ENCODE measurements around the gene CARD9.
A peak's percentile ranks its signal among the peaks of the same experiment; 100 is the strongest.

CARD9 gene

DNA sequence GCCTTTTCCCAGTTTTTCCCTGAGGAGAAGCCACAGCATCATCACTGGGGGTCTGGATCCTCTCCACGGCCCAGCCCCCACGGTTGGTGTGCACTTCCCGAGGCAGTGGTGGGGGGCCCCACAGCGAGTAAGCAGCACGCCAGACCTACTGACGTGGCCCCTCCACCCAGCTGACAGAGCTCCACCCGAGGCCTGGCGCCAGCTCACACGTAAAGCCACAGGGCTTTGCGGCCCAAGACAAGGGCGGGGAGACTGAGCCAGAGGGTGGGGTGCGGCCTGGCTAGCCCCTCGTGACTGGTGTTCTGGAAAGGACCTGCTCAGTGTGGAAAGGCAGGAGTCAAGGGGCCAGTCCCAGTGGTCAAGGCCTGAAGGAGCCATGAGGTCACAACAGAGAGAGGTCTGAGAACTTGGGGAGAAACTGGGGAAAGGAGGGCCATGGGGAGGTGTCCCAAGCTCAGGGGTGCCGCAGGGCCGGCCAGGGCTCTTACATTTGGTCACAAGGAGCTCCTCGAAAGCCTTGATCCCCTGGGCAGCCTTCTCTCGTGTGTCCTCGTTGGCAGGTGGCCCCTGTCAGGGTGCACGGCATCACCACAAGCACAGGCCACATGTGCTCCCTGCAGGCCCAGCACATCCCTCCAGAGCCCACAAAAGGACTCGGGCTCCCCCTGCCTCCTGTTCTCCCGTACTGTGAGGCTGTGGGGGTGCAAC lies 21.0 kb upstream of the CARD9 start:
- Histone ChIP-seq H3K27me3 (replicated peaks; ENCODE audit: control insufficient read depth, insufficient read depth, low read length, poor library complexity, severe bottlenecking) (no peaks in the 10 kb centered on the region), H3K4me1 (ENCODE audit: control insufficient read depth, insufficient read depth, low read length, poor library complexity, severe bottlenecking) (peaks cover 11% of the 10 kb centered on the region), H3K36me3 (ENCODE audit: control insufficient read depth, insufficient read depth, low read length) (peaks cover 58% of the 10 kb centered on the region), H3K4me3 (ENCODE audit: insufficient read depth, low read depth, low read length, poor library complexity, severe bottlenecking) (no peak overlapping the region), H3K27ac (ENCODE audit: insufficient read depth, low read length, poor library complexity, severe bottlenecking) (no peak overlapping the region), H3K9me3 (ENCODE audit: control insufficient read depth, low read length) (no peaks in the 10 kb centered on the region)
- DNase-seq, result no peak

- no peak for DNase-seq
- Histone ChIP-seq H3K4me1 (ENCODE audit: control insufficient read depth, insufficient read depth, low read length, poor library complexity, severe bottlenecking) (peaks cover 2% of the 10 kb centered on the region), H3K9me3 (ENCODE audit: control insufficient read depth, low read length) (no peaks in the 10 kb centered on the region), H3K27me3 (replicated peaks; ENCODE audit: control insufficient read depth, insufficient read depth, low read length, poor library complexity, severe bottlenecking) (no peaks in the 10 kb centered on the region), H3K36me3 (ENCODE audit: control insufficient read depth, insufficient read depth, low read length) (peaks cover 66% of the 10 kb centered on the region), H3K4me3 (ENCODE audit: insufficient read depth, low read depth, low read length, poor library complexity, severe bottlenecking) (no peak overlapping the region), H3K27ac (ENCODE audit: insufficient read depth, low read length, poor library complexity, severe bottlenecking) (no peak overlapping the region)
Measured at GRCh38 chr9:136393531-136393930, 20.1 kb upstream of the CARD9 start.

DNA sequence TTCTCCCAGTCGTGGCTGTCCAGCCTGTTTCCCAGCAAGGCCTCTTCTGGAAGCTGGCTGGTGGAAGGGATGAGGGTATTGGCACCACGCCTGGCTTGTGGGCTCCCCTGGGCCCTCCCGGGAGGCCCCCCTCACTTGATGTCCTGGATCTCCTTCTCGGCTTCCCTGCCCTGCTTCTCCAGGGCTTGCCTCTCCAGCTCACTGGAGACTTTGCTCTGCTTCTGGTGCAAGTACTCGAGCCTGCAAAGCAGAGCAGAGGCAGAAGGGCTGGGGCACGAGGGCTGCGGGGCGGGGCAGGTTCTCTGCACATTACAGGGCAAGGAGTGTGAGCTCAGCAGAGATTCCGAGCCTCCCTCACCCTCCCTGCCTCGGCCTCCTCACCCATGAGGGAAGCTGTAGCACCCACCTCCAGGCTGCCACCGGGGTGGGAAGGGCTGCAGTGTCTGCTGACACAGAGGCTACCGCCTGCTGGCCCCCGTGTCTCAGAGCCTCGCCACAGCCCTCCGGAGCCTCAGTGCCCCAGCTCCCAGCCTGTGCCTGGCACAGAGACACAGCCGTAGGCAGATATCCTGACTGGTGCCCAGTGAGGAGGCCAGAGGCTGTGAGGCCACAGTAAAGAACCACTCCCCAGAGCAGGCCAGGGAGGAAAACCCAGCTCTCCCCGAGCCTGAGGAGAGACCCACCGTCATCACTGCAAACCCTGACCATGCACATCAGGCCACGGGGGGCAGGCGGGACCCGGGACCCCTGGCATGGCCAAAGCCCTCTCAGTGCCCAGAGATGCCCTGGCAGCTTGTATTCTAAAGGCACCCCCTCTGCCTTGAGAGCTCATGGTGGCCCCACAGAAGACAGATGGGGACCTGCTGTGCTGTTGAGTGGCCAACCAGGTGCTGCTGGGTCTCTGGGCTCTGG lies 19.3 kb upstream of the CARD9 start:
- Histone ChIP-seq H3K36me3 (ENCODE audit: control insufficient read depth, insufficient read depth, low read length) (peaks cover 71% of the 10 kb centered on the region), H3K27me3 (replicated peaks; ENCODE audit: control insufficient read depth, insufficient read depth, low read length, poor library complexity, severe bottlenecking) (no peaks in the 10 kb centered on the region), H3K9me3 (ENCODE audit: control insufficient read depth, low read length) (no peaks in the 10 kb centered on the region), H3K4me3 (ENCODE audit: insufficient read depth, low read depth, low read length, poor library complexity, severe bottlenecking) (no peak overlapping the region), H3K4me1 (ENCODE audit: control insufficient read depth, insufficient read depth, low read length, poor library complexity, severe bottlenecking) (no peaks in the 10 kb centered on the region), H3K27ac (ENCODE audit: insufficient read depth, low read length, poor library complexity, severe bottlenecking) (no peak overlapping the region)
- DNase-seq, result no peak

DNA sequence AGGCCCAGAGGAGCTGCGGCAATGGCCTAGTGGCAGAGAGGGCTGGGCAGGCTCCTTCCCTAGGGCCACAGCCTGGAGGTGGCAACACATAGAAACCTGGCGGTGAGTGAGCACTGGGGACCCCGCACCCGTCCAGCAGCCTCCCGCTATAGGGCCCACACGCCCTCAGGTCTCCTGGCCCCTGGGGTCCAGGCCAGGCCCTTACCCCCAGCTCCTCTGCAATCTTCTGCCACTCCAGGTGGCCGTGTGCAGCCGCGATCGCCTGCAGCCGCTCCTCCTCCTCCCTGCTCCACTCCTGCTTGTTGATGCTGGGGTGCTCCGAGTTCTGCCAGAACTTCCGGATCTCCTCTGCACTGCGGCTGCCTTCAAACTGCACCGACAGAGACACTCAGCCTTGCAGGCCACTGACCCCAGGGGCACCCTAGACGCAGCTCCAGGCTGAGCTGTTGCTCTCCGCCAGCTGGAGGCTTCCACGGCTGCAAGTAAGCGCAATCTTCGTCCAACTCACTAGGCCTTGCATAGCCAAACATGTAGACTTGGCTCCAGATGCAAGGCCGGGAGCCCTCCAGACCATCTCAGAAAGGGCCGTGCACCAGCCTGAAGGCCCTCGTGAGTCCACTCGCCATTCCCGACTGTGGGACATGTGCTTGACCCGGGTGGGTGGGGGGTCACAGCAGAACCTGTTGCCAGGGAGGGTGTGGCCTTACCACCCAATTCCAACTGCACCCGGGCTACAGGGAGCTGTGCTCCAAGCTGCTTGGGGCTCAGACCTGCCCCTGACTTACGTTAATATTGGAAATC lies 18.5 kb upstream of the CARD9 start:
- Histone ChIP-seq H3K27me3 (replicated peaks; ENCODE audit: control insufficient read depth, insufficient read depth, low read length, poor library complexity, severe bottlenecking) (no peaks in the 10 kb centered on the region), H3K4me1 (ENCODE audit: control insufficient read depth, insufficient read depth, low read length, poor library complexity, severe bottlenecking) (no peaks in the 10 kb centered on the region), H3K27ac (ENCODE audit: insufficient read depth, low read length, poor library complexity, severe bottlenecking) (no peak overlapping the region), H3K9me3 (ENCODE audit: control insufficient read depth, low read length) (no peaks in the 10 kb centered on the region), H3K4me3 (ENCODE audit: insufficient read depth, low read depth, low read length, poor library complexity, severe bottlenecking) (no peak overlapping the region), H3K36me3 (ENCODE audit: control insufficient read depth, insufficient read depth, low read length) (peaks cover 76% of the 10 kb centered on the region)
- no peak for DNase-seq

- Histone ChIP-seq H3K4me3 (ENCODE audit: insufficient read depth, low read depth, low read length, poor library complexity, severe bottlenecking) (no peak overlapping the region), H3K27ac (ENCODE audit: insufficient read depth, low read length, poor library complexity, severe bottlenecking) (no peak overlapping the region), H3K27me3 (replicated peaks; ENCODE audit: control insufficient read depth, insufficient read depth, low read length, poor library complexity, severe bottlenecking) (no peaks in the 10 kb centered on the region), H3K9me3 (ENCODE audit: control insufficient read depth, low read length) (no peaks in the 10 kb centered on the region), H3K4me1 (ENCODE audit: control insufficient read depth, insufficient read depth, low read length, poor library complexity, severe bottlenecking) (peaks cover 10% of the 10 kb centered on the region), H3K36me3 (ENCODE audit: control insufficient read depth, insufficient read depth, low read length) (peaks cover 59% of the 10 kb centered on the region)
- DNase-seq, result no peak
Measured at GRCh38 chr9:136389396-136389795, 15.9 kb upstream of the CARD9 start.

- no peak overlapping the region for H3K4me3 ChIP-seq (ENCODE audit: insufficient read depth, low read depth, low read length, poor library complexity, severe bottlenecking)
- no peak for DNase-seq
- peaks cover 10% of the 10 kb centered on the region for H3K4me1 ChIP-seq (ENCODE audit: control insufficient read depth, insufficient read depth, low read length, poor library complexity, severe bottlenecking)
- no peaks in the 10 kb centered on the region for H3K27me3 ChIP-seq (replicated peaks; ENCODE audit: control insufficient read depth, insufficient read depth, low read length, poor library complexity, severe bottlenecking)
- no peaks in the 10 kb centered on the region for H3K9me3 ChIP-seq (ENCODE audit: control insufficient read depth, low read length)
- H3K27ac ChIP-seq (ENCODE audit: insufficient read depth, low read length, poor library complexity, severe bottlenecking), result no peak overlapping the region
- H3K36me3 ChIP-seq (ENCODE audit: control insufficient read depth, insufficient read depth, low read length), result peaks cover 58% of the 10 kb centered on the region
Measured at GRCh38 chr9:136387217-136387616, 13.7 kb upstream of the CARD9 start.

GRCh38 chr9:136386018-136386417 lies 12.5 kb upstream of the CARD9 start:
- no peak for DNase-seq
- Histone ChIP-seq H3K27ac (ENCODE audit: insufficient read depth, low read length, poor library complexity, severe bottlenecking) (no peak overlapping the region), H3K4me1 (ENCODE audit: control insufficient read depth, insufficient read depth, low read length, poor library complexity, severe bottlenecking) (peaks cover 10% of the 10 kb centered on the region), H3K9me3 (ENCODE audit: control insufficient read depth, low read length) (no peaks in the 10 kb centered on the region), H3K27me3 (replicated peaks; ENCODE audit: control insufficient read depth, insufficient read depth, low read length, poor library complexity, severe bottlenecking) (no peaks in the 10 kb centered on the region), H3K4me3 (ENCODE audit: insufficient read depth, low read depth, low read length, poor library complexity, severe bottlenecking) (no peak overlapping the region), H3K36me3 (ENCODE audit: control insufficient read depth, insufficient read depth, low read length) (peaks cover 57% of the 10 kb centered on the region)

DNA sequence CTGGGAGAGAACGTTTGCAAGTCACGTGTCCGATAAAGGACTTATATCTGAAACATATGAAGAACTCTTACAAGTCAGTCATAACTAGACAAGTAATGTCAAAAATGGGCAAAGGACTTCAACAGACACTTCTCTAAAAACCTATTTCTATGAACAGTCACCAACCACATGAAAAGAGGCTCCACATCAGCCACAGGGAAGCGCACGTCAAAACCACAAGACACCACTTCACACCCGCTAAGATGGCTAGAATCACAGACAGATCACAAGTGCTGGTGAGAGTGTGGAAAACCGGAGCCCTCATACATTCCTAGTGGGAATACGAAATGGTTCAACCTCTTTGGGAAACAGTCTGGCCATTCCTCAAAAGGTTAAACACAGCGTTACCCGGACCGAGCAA lies 11.5 kb upstream of the CARD9 start:
- peak; percentile 32 to 40 (median 39) for DNase-seq
- no peaks in the 10 kb centered on the region for H3K9me3 ChIP-seq (ENCODE audit: control insufficient read depth, low read length)
- peaks cover 10% of the 10 kb centered on the region for H3K4me1 ChIP-seq (ENCODE audit: control insufficient read depth, insufficient read depth, low read length, poor library complexity, severe bottlenecking)
- H3K27me3 ChIP-seq (replicated peaks; ENCODE audit: control insufficient read depth, insufficient read depth, low read length, poor library complexity, severe bottlenecking), result no peaks in the 10 kb centered on the region
- H3K36me3 ChIP-seq (ENCODE audit: control insufficient read depth, insufficient read depth, low read length), result peaks cover 64% of the 10 kb centered on the region
- no peak overlapping the region for H3K27ac ChIP-seq (ENCODE audit: insufficient read depth, low read length, poor library complexity, severe bottlenecking)
- H3K4me3 ChIP-seq (ENCODE audit: insufficient read depth, low read depth, low read length, poor library complexity, severe bottlenecking), result no peak overlapping the region

- Histone ChIP-seq H3K27ac (ENCODE audit: insufficient read depth, low read length, poor library complexity, severe bottlenecking) (no peak overlapping the region), H3K9me3 (ENCODE audit: control insufficient read depth, low read length) (no peaks in the 10 kb centered on the region), H3K36me3 (ENCODE audit: control insufficient read depth, insufficient read depth, low read length) (peaks cover 57% of the 10 kb centered on the region), H3K4me3 (ENCODE audit: insufficient read depth, low read depth, low read length, poor library complexity, severe bottlenecking) (no peak overlapping the region), H3K27me3 (replicated peaks; ENCODE audit: control insufficient read depth, insufficient read depth, low read length, poor library complexity, severe bottlenecking) (no peaks in the 10 kb centered on the region), H3K4me1 (ENCODE audit: control insufficient read depth, insufficient read depth, low read length, poor library complexity, severe bottlenecking) (peaks cover 10% of the 10 kb centered on the region)
- no peak for DNase-seq
Measured at GRCh38 chr9:136383436-136383835, 10.0 kb upstream of the CARD9 start.
